Myocyte (in vitro differentiated cells): Measurements from ENCODE around the gene GOLGA6L10. TPM values are rescaled to one million over a fixed set of nuclear protein-coding genes. Genes with fewer than 3 reads are reported as not detected.
"Not testable (repeated sequence)": the region's sequence is repeated elsewhere in the genome, so short reads cannot be mapped to it uniquely, and the experiment has no call there.

Source experiments
- DNase-seq: peaks from one replicate; pipeline ENCODE4 v3.0.0-alpha.2; 2012; ENCODE audit warnings: low read depth
- total RNA-seq: library from RNA; depleted of rRNA; stranded (reverse); fragments of >200 nt; gene quantifications from 2 replicates; pipeline ENCODE4 v1.2.3, GENCODE V29; 2014

Gene GOLGA6L10
- total RNA-seq, 1 donor from 2014 or later: 0.53 TPM

DNA sequence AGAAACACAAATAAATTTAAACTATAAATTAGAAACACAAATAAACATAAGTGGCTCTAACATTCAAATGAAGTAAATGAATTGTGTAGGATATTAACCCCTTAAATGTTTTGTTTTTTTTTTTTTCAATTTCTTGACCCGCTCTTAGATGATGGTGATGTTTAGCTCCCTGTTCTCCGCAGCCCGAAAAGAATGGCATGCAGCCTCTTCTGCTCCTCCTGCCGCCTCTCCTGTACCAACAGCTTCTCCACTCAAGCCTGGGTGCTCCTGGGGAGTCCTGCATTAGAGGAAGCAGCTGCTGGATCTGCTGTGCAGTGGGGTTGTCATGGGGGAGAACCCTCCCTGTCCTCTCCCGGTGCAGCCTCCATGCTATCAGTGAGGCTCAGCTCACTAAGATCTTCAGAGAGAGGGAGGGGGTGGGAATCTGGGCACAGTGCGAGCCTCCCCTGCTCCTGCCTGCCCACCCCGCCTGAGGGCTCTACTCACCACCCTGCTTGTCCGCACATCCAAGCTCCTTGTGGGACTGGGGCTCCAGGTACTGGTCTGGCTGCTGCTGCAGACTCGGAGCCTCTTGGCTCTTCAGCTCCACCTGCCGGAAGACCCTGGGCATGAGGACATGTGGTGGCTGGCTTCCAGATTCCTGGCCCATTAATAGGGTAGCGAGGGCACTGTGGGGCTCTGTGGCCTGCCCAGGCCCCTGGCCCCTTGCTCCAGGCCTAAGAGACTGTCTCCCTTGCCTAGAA lies 6.5 kb downstream of the GOLGA6L10 start:
- DNase-seq: not testable (repeated sequence)

DNA sequence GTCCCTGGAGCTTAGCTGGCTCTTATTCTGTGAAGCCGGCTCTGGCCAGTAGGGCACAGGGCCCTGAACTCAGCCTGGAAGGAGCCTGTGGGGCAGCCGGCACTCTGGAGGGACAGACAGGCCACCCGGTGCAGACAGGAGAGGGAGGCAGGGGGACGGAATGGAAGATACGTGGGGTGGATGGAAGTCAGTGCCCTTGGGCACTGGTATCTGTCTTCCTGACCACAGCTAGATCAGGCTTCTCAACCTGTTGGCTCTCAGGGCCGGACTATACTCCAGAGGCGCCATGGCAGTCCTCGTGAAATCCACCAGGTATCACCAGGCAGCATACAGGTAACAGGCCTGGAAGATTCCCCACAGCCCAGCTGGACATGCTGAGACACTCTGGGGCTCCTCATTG lies 10.7 kb downstream of the GOLGA6L10 start:
- not testable (repeated sequence) for DNase-seq

DNA sequence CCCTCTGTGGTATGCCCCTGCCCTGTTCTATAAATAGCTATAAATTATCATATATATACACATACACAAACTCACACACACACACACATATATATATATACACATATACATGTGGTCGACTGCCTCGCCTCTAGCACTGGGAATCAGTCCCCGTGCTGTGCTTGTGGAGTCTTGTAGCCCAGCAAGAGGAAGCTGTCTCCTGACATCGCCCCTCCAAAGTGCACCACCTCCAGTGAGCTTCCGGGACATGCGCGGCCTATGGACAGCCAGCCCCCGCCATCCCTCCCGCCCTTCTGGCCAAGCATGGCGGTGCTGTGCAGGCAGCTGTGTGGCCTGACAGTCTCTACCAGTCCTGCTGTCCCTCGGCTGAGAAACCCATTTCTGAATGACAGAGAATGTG lies 11.2 kb downstream of the GOLGA6L10 start:
- DNase-seq: not testable (repeated sequence)

DNA sequence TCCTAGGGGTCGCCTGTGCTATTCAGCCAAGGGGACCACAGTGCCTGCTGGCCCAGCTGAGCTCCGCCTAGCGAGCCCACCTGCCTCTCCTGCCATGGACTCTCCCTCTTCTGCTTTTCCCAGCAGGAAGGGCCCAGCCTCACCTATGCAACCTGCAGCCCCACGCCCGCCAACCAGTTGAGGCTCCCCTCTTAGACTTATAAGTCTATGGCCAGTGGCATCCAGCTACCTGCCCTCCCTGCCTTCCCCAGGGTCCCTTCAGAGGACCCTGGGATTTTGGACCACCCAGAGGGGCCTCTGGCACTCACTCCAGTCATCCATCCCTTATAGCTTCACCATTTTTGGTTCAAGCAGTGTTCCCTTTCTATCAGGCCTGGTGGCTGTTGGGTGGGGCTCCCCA lies 12.2 kb downstream of the GOLGA6L10 start:
- DNase-seq: not testable (repeated sequence)

DNA sequence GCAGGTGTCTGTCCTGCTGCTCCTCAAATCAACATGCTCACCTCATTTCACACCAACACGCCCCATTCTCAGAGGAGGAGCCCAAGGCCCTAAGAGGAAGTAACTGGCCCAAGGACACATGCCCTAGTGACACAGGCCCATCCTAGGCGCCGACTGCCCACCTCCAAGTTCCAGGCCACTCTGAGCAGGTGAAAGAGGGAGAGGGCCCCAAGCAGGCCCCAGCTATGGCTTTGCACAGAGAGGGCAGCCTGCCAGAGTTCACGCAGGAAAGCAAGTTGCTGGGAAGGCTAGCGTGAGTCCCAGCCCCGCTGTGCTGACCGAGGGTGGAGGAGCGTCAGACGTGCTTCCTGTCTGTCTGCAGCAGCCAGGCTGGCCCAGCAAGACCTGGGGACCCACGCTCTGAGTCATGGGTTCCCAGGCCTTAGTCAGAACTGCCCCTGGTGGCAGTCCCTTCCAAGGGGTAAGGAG lies 13.1 kb downstream of the GOLGA6L10 start:
- DNase-seq: not testable (repeated sequence)

DNA sequence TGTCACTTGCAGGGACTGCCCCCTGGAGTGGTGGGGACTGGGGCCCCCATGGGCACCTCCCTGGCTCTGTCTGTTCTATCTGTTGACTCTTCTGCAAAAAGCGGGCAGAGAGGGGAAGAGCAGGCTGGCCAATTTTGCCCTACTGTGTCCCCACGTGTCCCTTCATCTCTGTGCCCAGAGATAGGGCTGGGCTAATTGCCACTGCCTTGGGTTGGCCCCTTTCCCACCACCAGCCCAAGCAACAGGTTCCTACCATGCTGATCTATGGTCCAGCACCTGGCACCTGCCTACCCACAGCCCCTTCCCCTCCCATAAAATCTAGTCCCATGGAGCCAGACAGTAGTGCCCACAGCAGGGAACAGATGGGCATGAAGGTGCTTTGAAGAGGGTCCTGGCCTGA lies 14.3 kb downstream of the GOLGA6L10 start:
- not testable (repeated sequence) for DNase-seq

DNA sequence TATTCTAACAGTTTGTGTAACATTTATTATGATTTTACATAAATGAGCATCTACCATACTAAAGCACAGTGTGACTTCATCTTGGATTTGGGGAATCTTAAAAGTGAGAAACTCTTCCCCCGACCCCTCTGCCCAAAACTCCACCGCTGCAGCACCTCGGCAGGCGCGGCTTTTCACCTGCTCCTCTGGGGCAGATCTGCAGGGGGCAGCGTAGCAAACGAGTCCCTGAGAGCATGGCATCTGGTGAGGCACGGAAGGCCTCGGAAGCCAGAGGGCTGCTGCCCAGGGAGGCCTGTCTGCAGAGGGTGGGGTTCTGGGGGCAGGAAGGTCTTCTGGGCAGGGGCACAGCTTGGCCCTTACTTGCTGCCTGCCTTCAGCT lies 14.7 kb downstream of the GOLGA6L10 start:
- not testable (repeated sequence) for DNase-seq

DNA sequence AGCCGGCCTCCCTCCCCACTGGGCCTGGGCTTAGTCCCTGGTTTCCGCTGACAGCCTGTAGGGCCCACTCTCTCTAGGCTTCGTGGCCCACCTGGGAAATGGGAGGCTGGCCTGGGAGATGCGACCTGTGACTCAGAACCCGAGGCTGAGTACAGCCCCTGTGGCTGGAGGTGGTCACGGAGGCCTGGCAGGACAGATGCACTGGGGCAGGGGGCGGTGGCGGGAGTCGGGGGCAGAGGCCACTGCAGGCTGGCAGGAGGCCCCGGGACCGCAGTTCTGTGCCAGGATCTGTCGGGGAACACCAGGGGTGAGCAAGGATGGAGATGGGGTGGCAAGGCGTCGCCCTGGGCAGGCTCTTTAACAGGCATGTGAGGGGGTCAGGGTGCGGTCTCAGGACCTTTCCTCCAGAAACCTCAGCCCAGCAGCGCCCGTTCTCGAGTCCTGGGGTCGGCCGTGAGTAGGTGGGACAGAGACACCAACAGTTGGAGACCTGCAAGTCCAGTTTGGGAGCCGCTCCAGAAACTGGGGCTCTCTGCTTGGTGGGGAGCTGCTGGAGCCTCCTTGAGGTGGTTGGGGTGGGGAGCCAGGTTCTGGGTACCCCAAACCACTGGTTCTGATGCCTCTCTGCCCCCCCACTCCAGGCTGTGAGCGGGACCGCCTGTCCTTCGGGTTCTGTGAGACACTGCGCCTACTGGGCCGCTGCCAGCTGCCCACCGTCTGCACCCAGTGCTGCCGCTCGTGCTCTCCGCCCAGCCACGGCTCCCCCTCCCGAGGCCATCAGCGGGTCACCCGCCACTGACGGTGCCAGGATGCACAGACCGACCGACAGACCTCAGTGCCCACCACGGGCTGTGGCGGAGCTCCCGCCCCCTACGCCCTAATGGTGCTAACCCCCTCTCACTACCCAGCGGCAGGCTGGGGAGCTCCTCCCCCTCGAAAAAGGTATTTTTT lies 15.4 kb downstream of the GOLGA6L10 start:
- not testable (repeated sequence) for DNase-seq

DNA sequence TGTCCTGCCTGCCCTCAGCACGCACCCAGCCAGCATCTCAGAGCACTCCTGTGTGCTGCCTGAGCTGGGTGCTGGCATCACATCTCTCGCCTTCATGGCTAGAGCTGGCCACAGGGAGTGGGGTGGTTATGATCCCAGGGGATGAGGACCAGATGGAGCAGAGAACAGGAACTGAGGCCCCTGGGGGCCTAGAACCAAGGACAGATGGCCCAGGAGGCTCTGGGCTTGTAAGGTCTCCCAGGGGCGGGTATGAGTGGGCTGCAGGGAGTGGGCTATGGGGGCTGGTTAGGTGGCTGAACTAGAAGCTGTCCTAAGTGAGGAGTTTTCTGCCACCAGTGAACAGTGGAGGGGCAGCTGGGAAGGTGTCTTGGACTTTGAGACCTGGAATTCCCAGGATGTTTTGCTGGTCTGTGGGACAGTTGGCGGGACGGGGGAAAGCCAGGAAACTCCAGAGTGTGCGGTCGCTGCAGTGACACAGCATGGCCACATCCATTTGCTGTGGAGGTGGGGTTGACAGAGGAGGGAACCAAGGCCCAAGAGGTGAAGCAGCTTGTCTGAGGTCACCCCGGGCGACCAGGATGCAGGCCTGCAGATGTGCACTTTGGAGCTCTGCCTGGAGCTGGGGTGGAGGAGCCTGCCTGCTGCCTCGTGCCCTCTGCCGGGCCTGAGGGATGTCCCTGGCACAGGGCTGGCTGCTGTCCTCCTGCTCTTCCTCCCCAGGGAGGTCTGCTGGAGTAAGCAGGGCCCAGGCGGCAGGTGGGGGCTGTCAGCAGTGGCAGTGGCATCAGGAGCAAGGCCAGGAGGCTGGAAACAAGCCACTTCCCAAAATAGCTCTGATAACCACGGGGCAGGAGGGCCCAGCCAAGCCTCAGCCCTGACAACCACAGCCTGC lies 16.3 kb downstream of the GOLGA6L10 start:
- DNase-seq: peak; percentile 88

DNA sequence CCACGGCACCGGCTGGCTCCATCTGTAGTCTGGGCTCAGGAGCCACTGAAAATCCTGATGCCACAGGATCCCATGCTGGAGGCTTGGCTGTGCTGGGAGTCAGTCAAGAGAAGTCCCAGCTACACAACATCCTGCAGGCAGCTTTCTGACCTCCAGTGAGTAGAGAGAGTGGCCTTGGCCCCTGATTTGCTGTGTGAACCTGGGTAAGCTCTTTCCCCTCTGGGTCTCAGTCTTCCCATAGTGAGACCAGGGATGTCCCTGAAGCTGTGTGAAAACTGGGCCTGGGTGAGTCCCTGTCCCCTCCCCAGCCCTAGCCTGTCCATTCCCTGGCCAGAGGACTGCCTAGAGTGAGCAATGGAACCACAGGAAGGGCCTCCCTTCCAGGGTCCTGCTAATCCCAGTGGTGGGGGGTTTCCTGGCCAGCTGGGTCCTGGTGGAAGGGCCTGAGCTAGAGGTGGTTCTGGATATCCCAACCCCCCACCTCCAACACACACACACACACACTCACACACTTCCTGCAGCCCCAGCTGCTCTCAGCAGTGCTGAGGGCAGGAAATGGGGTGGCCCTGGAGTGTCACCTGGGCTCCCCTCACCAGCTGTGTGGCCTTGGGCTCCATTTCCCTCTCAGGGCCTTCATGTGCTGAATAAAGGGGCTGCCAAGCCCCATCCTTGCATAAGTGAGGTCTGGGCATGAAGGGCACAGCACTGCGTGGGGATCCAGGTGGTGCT lies 17.5 kb downstream of the GOLGA6L10 start:
- not testable (repeated sequence) for DNase-seq

DNA sequence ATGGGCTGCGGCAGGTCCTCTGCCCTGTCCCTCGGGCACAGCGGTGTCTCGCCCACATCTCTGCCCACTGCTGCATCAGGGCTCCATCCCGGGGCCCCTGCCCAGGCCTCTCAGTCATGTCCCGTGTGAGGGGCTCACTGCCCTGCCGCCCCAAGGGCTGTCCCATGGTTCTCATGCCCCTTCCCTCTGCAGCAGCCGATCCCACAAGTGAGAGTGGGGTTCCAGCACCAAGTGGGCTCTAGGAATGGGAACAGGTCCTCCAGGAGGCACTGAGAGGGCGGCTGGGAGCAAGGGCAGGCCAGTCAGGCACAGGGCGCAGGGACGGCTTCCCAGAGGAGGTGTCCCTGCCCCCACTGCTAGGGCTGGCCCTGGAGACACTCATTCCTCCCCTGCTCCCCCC lies 18.4 kb downstream of the GOLGA6L10 start:
- not testable (repeated sequence) for DNase-seq

DNA sequence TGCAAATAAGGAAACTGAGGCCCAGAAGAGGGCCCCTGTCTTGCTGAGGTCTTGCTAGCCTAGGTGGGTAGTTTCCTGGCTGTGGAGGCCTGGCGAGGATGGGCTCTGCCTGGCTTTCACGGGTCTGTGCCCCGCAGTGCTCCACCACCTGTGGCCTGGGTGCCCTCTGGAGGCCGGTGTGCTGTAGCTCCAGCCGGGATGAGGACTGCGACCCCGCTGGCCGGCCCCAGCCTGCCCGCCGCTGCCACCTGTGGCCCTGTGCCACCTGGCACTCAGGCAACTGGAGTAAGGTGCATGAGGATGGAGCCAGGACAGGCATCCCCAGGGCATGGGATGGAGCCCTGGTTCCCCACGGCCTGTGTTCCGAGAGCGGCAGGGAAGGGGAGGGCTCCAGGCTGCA lies 20.2 kb downstream of the GOLGA6L10 start:
- DNase-seq: not testable (repeated sequence)

DNA sequence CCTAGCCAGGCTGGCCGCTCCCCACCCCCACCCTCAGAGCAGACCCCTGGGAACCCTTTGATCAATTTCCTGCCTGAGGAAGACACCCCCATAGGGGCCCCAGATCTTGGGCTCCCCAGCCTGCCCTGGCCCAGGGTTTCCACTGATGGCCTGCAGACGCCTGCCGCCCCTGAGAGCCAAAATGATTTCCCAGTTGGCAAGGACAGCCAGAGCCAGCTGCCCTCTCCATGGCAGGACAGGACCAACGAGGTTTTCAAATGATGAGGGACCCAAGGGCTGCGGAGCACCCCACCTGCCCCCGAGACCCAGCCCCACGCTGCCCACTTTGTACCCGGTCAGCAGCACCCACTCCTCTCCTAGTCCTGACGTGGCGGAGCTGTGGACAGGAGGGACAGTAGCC lies 21.9 kb downstream of the GOLGA6L10 start:
- not testable (repeated sequence) for DNase-seq

DNA sequence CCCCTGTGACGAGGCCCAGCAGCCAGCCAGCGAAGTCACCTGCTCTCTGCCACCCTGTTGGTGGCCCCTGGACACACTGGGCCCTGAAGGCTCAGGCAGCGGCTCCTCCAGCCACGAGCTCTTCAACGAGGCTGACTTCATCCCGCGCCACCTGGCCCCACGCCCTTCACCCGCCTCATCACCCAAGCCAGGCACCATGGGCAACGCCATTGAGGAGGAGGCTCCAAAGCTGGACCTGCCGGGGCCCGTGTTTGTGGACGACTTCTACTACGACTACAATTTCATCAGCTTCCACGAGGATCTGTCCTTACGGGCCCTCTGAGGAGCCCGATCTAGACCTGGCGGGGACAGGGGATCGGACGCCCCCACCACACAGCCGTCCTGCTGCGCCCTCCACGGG lies 22.4 kb downstream of the GOLGA6L10 start:
- DNase-seq: not testable (repeated sequence)

DNA sequence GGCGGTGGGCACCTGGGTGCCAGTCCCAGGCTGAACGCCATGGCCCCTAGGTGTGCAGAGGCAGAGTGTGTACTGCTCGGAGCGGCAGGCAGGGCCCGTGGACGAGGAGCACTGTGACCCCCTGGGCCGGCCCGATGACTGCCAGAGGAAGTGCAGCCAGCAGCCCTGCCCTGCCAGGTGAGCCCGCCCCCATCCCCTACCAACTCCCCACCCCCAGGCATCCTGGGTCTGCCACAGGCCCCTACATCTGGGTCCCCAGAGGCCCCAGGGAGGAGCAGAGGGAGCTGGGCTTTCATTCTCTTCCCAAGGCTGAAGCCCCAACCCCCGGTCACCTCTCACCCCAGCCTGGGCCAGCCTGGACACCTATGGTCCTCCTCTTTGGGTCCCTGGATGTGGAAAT lies 23.6 kb downstream of the GOLGA6L10 start:
- DNase-seq: not testable (repeated sequence)

DNA sequence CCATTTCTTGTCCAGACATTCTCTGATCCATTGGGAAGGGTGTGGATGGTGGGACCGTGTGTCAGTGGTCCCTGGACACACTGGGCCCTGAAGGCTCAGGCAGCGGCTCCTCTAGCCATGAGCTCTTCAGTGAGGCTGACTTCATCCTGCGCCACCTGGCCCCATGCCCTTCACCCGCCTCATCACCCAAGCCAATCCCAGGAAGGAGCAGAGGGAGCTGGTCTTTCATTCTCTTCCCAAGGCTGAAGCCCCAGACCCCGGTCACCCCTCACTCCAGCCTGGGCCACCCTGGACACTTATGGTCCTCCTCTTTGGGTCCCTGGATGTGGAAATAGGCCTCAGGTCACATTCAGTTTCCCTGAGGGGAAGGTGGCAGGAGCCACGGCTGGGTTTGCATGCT lies 24.4 kb downstream of the GOLGA6L10 start:
- not testable (repeated sequence) for DNase-seq

DNA sequence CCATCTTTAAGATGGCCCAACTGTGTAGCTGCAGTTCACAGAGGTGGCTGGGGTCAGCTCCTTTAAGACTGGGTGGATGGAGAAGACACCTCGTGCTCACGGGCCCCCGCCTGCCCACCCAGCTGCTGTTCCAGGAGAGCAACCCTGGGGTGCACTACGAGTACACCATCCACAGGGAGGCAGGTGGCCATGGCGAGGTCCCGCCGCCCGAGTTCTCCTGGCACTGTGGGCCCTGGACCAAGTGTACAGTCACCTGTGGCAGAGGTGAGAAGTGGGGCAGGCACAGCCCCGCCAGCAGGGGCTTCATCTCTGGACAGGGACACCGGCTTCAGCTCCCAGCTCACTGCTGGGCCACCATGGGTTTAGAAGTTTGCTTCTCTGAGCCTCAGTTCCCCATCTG lies 26.8 kb downstream of the GOLGA6L10 start:
- DNase-seq: not testable (repeated sequence)

DNA sequence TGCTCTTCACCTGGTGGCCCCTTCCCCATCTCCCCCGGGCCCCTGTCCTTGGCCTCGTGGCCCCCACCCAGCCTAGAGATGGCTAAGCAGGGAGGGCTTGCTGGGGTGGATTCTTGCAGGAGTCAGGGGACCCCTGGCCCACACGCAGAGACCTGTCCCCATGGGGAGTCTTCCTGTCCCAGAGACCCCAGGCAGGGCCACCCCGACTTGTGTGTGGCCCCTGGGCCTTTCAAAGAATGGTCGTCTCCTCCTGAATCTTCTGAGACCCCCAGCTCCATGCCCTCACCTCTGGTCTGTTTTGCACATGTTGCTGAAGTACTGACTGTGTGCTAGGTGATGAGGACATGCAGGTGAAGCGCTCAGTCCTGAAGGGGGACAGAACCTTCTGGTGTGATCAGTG lies 28.4 kb downstream of the GOLGA6L10 start:
- not testable (repeated sequence) for DNase-seq

DNA sequence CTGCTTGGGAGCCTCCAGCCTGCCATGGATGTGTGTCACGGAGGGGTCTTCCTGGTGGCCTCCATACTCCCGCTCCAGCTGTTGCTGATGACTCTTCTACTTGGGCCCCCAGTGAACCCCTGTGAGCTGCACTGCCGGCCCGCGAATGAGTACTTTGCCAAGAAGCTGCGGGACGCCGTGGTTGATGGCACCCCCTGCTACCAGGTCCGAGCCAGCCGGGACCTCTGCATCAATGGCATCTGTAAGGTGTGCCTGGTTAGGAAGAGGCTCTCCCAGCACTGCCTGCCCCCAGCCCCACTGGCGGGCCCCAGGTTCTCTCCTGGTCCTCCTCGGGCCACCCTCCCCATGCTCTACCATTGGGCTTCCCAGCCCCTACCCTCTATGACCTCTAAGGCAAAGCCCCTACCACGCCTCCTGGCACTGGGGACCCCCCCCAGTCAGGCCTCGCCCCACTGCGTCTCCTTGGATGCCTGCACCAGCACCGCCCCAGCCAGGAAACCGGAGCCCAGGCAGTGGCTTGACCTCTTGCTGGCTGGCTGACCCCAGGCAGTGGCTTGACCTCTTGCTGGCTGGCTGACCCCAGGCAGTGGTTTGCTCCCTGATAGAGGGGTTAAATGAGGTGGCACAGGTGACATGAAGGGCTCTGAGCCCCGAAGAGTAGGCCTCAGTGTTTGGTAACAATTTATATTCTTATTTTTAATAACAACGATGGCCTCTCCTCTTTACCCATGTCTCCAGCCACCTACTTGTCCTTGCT lies 29.6 kb downstream of the GOLGA6L10 start:
- not testable (repeated sequence) for DNase-seq
